Inflammatory macrophage (primary cell): ENCODE results near the gene CBX1.
A peak's percentile ranks its signal among the peaks of the same experiment; 100 is the strongest.

ENCODE experiments used
- DNase-seq, 2 donors: peaks; one replicate each; pipeline ENCODE4 v3.0.0-alpha.2; 2020 to 2022
- total RNA-seq, 18 experiments: gene quantifications; one replicate each; lab custom pipeline; 2026; ENCODE audit warnings: mixed read lengths in 6 of 18, inconsistent platforms in 2 of 18; lab: John Stamatoyannopoulos, UW

CBX1 gene
- total RNA-seq, result 4.6 to 40.8 (median 25.7) reads per million in 18 experiments

- DNase-seq, result peak; percentile 89 to 93
Observed at GRCh38 chr17:48101012-48101720, at the start of gene CBX1. Gene CBX1 (minus strand): TSS chr17:48101478. CDS start chr17:48077004, 24,474 bp downstream.

DNA sequence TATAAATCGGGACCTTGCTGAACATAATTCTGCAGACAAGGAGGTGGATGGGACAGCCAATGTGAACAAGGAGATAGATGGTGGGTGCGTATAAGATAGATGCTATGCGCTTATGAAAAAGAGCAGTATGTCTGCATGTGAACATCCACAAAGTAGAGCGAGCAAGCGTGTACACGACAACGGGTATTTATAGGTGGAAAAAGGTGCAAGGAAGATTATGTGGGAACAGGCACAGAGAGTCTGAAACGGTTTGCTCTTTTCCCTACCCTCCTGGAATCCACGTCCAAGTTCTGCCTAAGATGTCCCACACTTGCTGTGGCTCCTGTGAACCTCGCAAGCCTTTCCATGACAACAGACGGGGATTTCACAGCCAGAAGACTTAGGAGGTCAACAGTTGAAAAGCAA, 49.3 kb upstream of the CBX1 start:
- no peak for DNase-seq

- DNase-seq, result no peak
Observed at GRCh38 chr17:48149787-48150463, 48.6 kb upstream of the CBX1 start.

DNA sequence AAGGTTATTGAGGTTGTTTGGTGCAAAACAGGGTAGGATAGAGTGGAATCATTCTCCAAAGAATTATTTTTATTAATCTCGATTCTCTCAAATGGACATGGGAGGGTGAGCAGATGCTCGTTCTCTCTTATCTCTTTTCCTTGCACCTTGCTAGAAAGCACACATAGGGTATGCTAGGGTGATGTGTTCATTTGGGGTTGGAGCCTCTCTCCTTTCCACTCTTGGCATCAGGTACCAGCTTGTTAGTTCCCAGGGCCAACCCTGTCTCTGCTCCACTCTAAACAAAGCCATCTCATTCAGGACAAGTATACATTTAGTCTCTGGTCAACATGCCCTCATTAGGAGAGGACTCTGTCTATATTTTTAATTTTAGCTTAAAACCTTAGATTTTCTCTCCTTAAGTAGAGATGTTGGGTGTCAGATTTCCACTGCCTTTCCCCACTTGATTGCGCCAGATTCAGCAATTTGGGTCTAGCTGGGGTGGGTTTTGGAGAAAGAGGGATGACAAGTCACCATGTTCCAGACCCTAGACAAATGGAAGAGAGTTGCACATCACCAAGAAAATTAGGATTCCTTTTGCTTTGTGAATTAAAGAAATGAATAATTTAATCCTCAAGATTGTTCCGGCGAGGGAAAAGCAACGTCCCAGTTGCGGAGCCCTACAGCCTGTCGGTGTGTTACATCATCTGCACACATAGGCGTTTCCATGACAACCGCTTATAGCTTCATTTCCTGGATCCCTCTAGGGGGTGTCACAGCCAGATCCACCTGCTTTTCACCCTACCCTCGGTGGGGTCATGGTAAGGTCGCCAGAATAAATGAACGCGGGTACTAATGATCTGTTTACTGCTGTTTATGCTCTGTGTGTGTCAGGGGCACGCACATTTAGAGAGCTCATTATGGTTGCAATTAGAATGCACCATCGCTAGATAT, 47.8 kb upstream of the CBX1 start:
- DNase-seq, result no peak

DNA sequence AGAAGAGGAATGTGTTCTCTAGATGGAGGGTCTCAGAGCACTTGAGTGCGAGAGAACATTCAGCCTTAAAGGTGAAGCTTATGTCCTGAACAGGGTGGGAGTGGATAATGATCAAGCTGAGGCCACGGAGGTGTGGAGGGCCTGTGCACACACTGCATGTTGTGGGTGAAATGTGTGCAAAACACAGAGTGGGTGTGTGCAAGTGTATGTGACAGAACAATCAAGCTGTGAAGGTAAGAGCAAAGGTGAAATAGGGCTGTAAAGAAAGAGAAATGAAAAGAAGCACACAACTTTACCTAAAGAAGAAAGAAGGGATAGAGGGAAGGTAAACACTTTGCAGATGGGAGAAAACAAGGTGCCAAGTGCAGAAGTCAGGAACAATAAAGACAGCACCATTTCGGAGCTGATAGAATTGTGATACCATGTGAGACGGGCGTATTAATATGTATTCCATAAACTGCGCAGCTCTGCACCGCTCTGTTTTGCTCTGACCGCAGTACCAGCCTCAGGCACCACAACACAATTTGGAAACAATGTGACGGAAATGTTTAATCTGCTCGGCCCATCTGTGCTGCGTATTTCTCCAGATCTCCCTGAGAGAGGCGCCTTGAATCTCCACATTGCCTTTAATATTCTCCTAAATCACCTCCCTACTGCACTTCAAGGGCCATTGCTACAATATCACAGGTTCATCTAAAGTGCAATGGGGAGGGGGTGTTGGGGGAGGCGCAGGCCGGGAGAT, 46.9 kb upstream of the CBX1 start:
- DNase-seq, result no peak

- no peak for DNase-seq
Observed at GRCh38 chr17:48144976-48145798, 43.9 kb upstream of the CBX1 start.

DNA sequence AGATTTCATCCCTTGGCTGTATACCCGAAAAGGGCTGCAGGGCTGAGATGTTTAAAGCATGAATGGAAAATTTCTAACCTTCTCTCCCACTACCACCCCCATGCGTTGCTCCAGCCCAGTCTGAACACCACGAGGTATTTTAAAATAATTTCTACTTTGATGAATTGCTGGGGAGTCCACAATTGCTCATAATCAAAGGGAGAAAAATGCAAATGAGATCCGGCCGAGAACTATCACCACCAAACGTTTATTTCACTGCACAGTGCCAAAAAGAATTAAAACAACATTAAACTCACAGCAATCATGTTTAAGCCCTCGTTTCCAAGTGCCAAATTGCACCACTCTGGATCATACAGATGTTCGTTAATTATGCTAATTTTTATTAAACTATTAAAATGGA, 43.0 kb upstream of the CBX1 start:
- DNase-seq, result no peak

DNA sequence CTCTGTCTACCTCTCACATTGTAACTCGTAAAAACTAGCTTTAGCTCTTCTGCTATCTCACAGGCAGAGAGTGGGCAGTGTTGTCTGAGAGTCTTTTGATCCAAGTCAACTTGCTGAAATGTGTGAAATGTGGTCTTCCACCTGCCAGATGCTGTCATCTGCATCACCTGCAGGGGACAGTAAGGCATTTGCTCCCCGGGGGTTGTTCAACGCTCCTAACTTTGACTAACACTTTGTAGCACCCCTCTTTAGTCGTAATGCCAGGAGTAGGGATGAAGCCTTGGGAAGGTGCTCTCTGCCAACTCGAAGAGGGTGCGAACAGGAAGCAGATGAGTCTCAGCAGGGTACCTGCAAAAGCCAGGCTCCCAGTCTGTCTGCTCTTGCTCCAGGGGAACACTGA, 42.4 kb upstream of the CBX1 start:
- no peak for DNase-seq

GRCh38 chr17:48139944-48140343, 38.7 kb upstream of the CBX1 start:
- DNase-seq, result peak; percentile 58 to 66

DNA sequence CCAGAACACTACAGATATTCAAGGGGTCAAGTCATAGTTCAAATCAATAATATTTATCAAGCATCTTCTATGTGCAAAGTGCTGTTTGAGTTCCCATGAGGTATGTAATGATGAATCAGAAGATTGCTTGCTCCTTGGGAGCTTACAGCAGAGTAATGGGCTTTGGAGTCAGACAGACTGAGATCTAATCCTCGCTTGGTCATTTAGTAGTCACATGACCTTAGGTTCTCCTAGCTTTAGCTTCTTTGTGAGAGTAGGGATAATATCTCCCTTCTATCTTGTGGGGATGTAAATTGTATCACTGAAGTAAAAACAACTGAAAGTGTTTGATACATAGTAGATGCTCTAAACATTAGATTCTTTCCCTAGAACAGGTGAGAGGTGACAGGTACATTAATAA, 36.4 kb upstream of the CBX1 start:
- DNase-seq, result no peak

GRCh38 chr17:48134912-48135480, 33.7 kb upstream of the CBX1 start:
- DNase-seq, result no peak

DNA sequence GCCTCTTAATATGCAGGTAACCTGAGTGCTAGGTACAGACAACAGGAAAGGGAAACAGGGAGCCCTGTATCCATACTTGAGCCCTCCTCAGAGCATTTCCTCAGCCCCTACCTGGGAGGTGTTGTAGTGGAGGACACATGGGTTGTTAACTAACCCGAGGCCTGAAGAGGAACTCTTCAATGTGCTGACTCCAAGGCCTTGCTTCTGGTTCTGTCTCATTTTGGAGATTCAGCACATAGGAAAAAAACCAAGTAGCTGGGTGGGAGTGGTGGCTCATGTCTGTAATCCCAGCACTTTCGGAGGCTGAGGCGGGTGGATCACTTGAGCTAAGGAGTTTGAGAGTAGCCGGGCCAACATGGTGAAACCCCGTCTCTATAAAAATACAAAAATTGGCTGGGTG, 31.1 kb upstream of the CBX1 start:
- DNase-seq, result peak in 1 of 2 donors; percentile 11

DNA sequence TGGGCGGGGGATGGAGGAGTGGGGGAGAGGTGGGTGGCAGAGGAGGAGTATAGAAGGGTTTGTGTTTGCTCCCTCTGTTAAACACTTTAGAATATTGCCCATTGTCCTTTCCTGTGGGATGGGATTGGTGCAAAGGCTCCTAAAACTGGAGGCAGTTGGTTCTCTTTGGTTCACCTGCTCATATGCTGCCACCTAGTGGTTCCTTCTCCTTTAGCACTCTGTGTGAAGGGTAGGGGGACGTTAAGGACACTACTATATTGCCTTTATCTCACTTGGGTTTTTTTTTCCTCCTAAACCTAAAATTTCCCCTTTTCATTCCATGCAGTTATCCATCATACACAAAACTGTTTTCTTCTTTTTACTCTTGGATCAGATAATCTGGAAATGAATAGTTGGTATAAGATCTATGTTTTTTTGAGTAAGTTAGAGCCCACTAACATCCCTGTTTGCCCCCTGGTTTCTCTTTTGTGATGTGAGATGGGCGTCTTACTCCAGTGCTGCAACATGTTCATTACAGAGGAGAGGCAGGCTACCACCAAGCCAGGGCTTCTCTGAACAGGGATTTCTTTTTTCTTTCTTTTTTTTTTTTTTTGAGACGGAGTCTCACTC, 30.0 kb upstream of the CBX1 start:
- DNase-seq, result peak; percentile 58 to 70

DNA sequence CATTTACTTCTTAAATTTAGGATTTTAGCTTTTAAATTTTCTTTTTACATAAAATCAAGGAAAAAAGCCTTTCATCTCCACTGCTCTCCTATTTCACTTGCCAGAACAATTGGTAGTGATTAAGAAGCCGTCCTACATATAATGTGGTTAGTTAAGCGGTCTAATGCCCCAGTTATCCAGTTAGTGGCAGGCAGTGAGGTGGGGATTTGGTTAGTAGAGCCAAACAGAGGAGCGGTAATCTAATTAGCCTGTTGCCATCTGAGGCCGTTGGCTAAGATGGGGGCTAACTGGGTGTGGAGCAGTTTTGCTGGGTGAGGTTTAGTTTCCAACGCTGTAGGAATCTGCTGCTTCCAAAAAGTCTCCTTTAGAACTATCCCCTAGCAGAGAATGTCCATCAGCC, 28.7 kb upstream of the CBX1 start:
- DNase-seq, result no peak

GRCh38 chr17:48128400-48128799, 27.1 kb upstream of the CBX1 start:
- no peak for DNase-seq

DNA sequence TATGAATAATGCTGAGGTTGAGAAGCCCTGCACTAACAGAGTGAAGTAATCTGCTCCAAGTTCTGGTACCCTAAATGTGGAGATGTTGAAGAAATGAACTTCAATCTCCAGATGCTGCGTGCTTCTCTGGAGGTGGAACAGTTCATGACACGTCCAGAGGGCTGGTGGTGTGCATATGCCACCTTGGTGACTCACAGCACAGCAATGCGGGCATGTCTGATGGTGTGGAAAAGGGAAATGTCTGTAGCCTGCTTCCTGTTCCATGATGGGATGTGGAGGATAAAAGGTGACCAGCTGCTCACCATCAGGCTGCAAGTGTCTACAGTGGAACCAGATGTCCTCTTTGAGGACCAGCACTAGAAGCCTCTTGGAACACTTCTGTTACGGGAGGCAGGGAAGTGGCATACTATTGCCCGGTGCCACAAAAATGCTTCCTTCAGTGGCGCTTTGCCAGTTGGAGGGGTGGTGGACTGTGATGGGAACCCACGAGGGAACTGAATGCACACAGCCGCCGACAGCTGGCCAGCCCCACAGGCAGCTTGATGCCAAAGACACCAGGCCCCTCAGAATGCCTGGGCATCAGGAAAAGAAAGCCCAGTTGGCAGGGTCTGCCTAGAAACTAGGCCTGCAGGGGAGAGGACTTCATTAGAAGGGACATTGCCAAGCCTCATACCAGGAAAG, 26.2 kb upstream of the CBX1 start:
- DNase-seq, result no peak

- no peak for DNase-seq
Observed at GRCh38 chr17:48126532-48126850, 25.2 kb upstream of the CBX1 start.

DNA sequence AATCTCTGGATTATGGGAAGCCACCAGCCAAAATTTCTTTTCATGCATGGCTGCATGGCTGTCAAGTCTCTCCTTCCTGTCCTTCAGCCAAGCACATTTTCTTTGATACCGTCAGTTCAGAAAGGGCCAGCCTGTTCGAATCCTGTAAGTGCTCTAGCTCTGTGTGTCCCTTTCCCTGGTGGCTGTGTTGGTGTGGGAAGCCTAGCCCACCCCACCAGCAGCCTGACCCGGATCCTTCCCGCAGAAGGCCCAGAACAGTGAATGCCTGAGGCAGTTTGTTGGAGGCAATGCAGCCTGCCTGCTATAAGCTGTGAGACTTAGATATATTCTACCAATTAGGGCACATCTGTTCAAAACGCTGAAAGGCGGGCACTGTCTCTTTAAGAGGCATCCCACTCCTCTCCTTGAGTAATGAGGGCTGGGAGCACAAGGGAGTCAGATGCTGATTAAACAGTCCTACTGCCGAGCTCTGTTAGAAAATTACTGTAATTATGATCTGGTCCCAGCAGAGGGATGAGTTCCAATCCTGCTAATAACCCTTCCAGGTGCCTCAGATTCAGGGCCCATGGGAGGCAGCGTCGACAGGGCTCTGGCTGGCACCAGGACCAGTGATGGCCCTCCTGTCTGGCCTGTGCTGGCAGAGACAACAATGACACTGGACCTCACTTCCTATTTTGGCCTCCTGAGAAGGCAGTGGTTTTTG, 24.7 kb upstream of the CBX1 start:
- no peak for DNase-seq

DNA sequence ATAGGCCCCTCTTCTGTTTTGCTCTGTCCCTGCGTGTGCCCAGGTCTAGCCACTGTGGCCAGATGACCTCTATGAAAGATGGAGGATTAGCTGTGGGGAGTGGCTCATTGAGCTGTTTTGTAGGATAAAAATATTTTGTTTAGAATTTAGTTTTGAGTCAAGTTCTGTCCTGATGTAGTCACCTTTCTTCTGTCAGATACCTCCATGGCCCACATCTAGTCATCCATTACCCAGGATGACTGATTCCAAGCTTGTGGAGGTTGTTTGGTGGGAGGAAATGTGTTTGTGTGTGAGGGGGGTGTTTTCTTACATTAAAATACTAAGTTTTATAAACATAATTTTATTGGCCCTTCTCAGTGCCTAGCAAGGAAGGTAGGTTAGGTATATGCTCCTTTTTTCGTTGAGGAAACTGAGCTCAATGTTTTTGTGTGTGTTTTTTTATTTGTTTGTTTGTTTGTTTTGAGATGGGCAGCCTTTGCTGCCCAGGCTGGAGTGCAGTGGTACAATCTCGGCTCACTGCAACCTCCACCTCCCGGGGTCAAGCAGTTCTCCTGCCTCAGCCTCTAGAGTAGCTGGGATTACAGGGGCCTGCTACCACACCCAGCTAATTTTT, 22.6 kb upstream of the CBX1 start:
- DNase-seq, result no peak
